HUDEP-2 (cell line): ENCODE measurements around the gene GJB5.

Experiments used
- DNase-seq, 76 experiments: peaks; one replicate each; lab custom pipeline; 2025; ENCODE audit not compliant: unreplicated experiment in 76 of 76; lab: John Stamatoyannopoulos, UW

Gene GJB5

GRCh38 chr1:34792868-34793727 lies 38.3 kb downstream of the GJB5 start, which contains the start of gene GJA4:
GJA4 (plus strand) TSS chr1:34792999; CDS start chr1:34794214, 1,215 bp downstream.
- DNase-seq, result no peak

GRCh38 chr1:34794001-34794789 lies 39.3 kb downstream of the GJB5 start:
- no peak for DNase-seq

GRCh38 chr1:34794790-34795180 lies 39.9 kb downstream of the GJB5 start:
- no peak for DNase-seq

- DNase-seq, result no peak
Measured at GRCh38 chr1:34795916-34796315, 41.1 kb downstream of the GJB5 start.

- no peak for DNase-seq
Measured at GRCh38 chr1:34796990-34797389, 42.1 kb downstream of the GJB5 start.

- DNase-seq, result no peak
Measured at GRCh38 chr1:34800214-34800613, 45.4 kb downstream of the GJB5 start.

GRCh38 chr1:34803770-34804169 lies 48.9 kb downstream of the GJB5 start:
- DNase-seq, result no peak

- no peak for DNase-seq
Measured at GRCh38 chr1:34806396-34806795, 51.5 kb downstream of the GJB5 start.
